Prostate gland (tissue), 2 donors: ENCODE measurements around the gene GNA14.

Experiments
- CTCF ChIP-seq, 4 experiments: fragments of 200-600 bp in 2 of 4; fragments of 450-650 bp in 2 of 4; sonication (generic) in 2 of 4; IDR thresholded peaks; 1 replicate in 3 of 4; 2 replicates in 1 of 4; pipeline ENCODE4 v1.5.1; 2016 to 2019; ENCODE audit warnings: antibody characterized with exemption in 4 of 4, mild to moderate bottlenecking in 2 of 4, moderate library complexity in 2 of 4
- POLR2A ChIP-seq: fragments of 450-650 bp; IDR thresholded peaks from one replicate; pipeline ENCODE4 v1.6.1; 2016; ENCODE audit warnings: antibody characterized with exemption, mild to moderate bottlenecking
- POLR2AphosphoS5 ChIP-seq: sonication (generic); formaldehyde crosslinking; IDR thresholded peaks from one replicate; pipeline ENCODE4 v1.6.1; 2017; ENCODE audit warnings: antibody characterized with exemption

DNA sequence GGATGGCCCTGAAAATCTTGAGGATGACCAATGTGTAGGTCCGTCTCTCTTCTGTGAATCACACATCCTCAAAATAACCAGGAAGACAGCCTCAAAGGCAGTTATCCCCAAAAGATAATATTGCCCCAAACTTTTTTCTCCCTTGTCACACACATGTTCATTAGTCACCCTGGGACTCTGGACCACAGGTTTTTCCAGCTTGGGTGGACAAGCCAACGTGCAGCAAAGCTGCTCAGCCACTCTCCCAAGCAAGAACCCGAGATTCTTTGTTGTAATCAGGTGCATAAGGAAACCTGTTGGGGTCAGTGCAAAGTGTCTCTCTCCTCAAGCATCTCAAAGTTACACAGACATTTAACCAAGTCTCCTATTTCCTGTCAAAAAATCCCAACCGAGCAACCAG lies 196.6 kb downstream of the GNA14 start:
- TF ChIP-seq POLR2A (no peak), CTCF (IDR thresholded peaks at IDR 0.05) (no peak), POLR2AphosphoS5 (no peak)
